K562 (cell line): ENCODE data around the gene RERE. TPM values are rescaled to one million over a fixed set of nuclear protein-coding genes. Genes with fewer than 3 reads are reported as not detected.

ENCODE experiments used
- ATAC-seq: fragments of 200-7000 bp; cut with Tn5 transposase; 3 replicates; pipeline ENCODE4 v1.9.1; 2020; ENCODE audit warnings: moderate library complexity
- BruUV-seq: library from RNA; stranded (reverse); fragments of 400-500 nt; replicated peaks from 2 replicates; lab custom pipeline; 2021; lab: Mats Ljungman, UMichigan
- CTCF ChIA-PET: fragments of 300-600 bp; formaldehyde crosslinking; extraction: SDS; loops from one replicate; lab custom pipeline; 2021; ENCODE audit warnings: low intra/inter-chr PET ratio; lab: Yijun Ruan, JAX
- POLR2A ChIA-PET: fragments of 300-600, 350-650 bp; sonication (Branson Sonifier 250); formaldehyde crosslinking; extraction: SDS; loops from one replicate; lab custom pipeline; 2021; ENCODE audit warnings: antibody characterized with exemption, inconsistent platforms; lab: Yijun Ruan, JAX
- DNase-seq, 4 experiments: peaks; one replicate each; pipeline versions ENCODE4 v3.0.0 to v3.0.0-alpha.2; 2011 to 2018; ENCODE audit warnings: low spot score in 3 of 4, mixed read lengths in 3 of 4; ENCODE audit errors: extremely low read depth in 1 of 4
- FAIRE-seq: peaks from 2 replicates; lab custom pipeline; 2011; peaks lifted over from hg19 to GRCh38; lab: Jason Lieb, UNC
- H2AFZ ChIP-seq: 2 replicates; pipeline ENCODE4 v1.6.0; 2011; ENCODE audit warnings: low read depth, low read length, control low read depth, inconsistent platforms
- H3K27ac ChIP-seq: fragments of 200-600 bp; 3 replicates; pipeline ENCODE4 v1.8.0; 2011; ENCODE audit warnings: low read depth, mild to moderate bottlenecking, control low read depth, inconsistent platforms, low read length, moderate library complexity, mixed read lengths; ENCODE audit errors: extremely low read depth
- H3K27me3 ChIP-seq, 2 experiments: fragments of 300-600 bp in 1 of 2; 2 replicates in 1 of 2; 3 replicates in 1 of 2; pipeline versions ENCODE4 v1.6.0 to v1.8.0; 2011; ENCODE audit warnings: inconsistent platforms in 2 of 2, low read length in 2 of 2, mild to moderate bottlenecking in 1 of 2, mixed read lengths in 1 of 2, moderate library complexity in 1 of 2; ENCODE audit not compliant: control insufficient read depth in 2 of 2, insufficient read depth in 2 of 2
- H3K36me3 ChIP-seq: fragments of 300-600 bp; 3 replicates; pipeline ENCODE4 v1.8.0; 2011; ENCODE audit warnings: mild to moderate bottlenecking, low read length, inconsistent platforms; ENCODE audit not compliant: control insufficient read depth, insufficient read depth
- H3K4me1 ChIP-seq, 2 experiments: fragments of 200-600 bp in 1 of 2; replicated peaks in 1 of 2; 2 replicates in 1 of 2; 3 replicates in 1 of 2; pipeline versions ENCODE4 v1.5.1 to v1.8.0; 2011; ENCODE audit warnings: inconsistent platforms in 2 of 2, low read length in 2 of 2, mild to moderate bottlenecking in 1 of 2, mixed read lengths in 1 of 2, moderate library complexity in 1 of 2; ENCODE audit not compliant: control insufficient read depth in 2 of 2, insufficient read depth in 2 of 2
- H3K4me2 ChIP-seq: 2 replicates; pipeline ENCODE4 v1.6.1; 2011; ENCODE audit warnings: low read length, control low read depth, inconsistent platforms, mixed read lengths; ENCODE audit not compliant: insufficient read depth
- H3K4me3 ChIP-seq: fragments of 200-600 bp; sonication (generic), shearing (Covaris generic); 2 replicates; pipeline ENCODE4 v1.5.1; 2016; ENCODE audit warnings: control low read depth, inconsistent platforms
- H3K79me2 ChIP-seq: fragments of 200-600 bp; 3 replicates; pipeline ENCODE4 v1.8.0; 2011; ENCODE audit warnings: low read length, inconsistent platforms; ENCODE audit not compliant: control insufficient read depth, insufficient read depth
- H3K9ac ChIP-seq, 2 experiments: 2 replicates each; pipeline versions ENCODE4 v1.6.0 to v1.6.1; 2011; ENCODE audit warnings: low read depth in 2 of 2, low read length in 2 of 2, control low read depth in 1 of 2, inconsistent platforms in 1 of 2, mild to moderate bottlenecking in 1 of 2, mixed read lengths in 1 of 2; ENCODE audit not compliant: insufficient read depth in 1 of 2
- H3K9me1 ChIP-seq: one replicate; pipeline ENCODE4 v1.6.0; 2011; ENCODE audit warnings: inconsistent platforms, mild to moderate bottlenecking, low read length, moderate library complexity; ENCODE audit not compliant: control insufficient read depth, insufficient read depth
- H3K9me3 ChIP-seq: replicated peaks from 2 replicates; pipeline ENCODE4 v1.5.1; 2011; ENCODE audit warnings: low read depth, low read length, inconsistent platforms; ENCODE audit not compliant: control insufficient read depth, insufficient read depth
- H4K20me1 ChIP-seq: replicated peaks from 2 replicates; pipeline ENCODE4 v1.6.1; 2011; ENCODE audit warnings: low read length, inconsistent platforms, mixed read lengths; ENCODE audit not compliant: control insufficient read depth, insufficient read depth
- CREB1 ChIP-seq, 2 experiments: sonication (generic) in 1 of 2; formaldehyde crosslinking in 1 of 2; IDR thresholded peaks; 2 replicates each; pipeline versions ENCODE4 v1.6.1 to v1.8.0; 2012 to 2022; ENCODE audit warnings: inconsistent platforms in 1 of 2, mild to moderate bottlenecking in 1 of 2, missing genetic modification reagents in 1 of 2, moderate library complexity in 1 of 2
- ERF ChIP-seq: fragments of 450-650 bp; formaldehyde crosslinking; IDR thresholded peaks from 2 replicates; pipeline ENCODE4 v1.4.0; 2020; ENCODE audit warnings: mild to moderate bottlenecking, mixed read lengths
- EZH2 ChIP-seq: IDR thresholded peaks from 2 replicates; pipeline ENCODE4 v1.6.1; 2012; ENCODE audit warnings: low read depth, mild to moderate bottlenecking, inconsistent platforms, low read length, borderline replicate concordance
- IRF1 ChIP-seq: sonication (generic); formaldehyde crosslinking; IDR thresholded peaks from 2 replicates; pipeline ENCODE4 v1.8.0; 2022; ENCODE audit warnings: missing genetic modification reagents, mild to moderate bottlenecking, borderline replicate concordance
- MXD1 ChIP-seq: fragments of 250-450 bp; sonication (Bioruptor Pico); IDR thresholded peaks from 2 replicates; pipeline ENCODE4 v1.8.0; 2021; ENCODE audit warnings: borderline replicate concordance, mild to moderate bottlenecking, moderate library complexity; ENCODE audit not compliant: poor library complexity, severe bottlenecking
- PHB ChIP-seq: fragments of 250-450 bp; sonication (Bioruptor Pico); IDR thresholded peaks from 2 replicates; pipeline ENCODE4 v1.5.0; 2021
- SFPQ ChIP-seq: fragments of 200-400 bp; formaldehyde crosslinking; IDR thresholded peaks from 2 replicates; pipeline ENCODE4 v1.6.1; 2017; ENCODE audit warnings: mild to moderate bottlenecking, low read depth, low read length, moderate library complexity
- ZNF274 ChIP-seq: IDR thresholded peaks from 2 replicates; pipeline ENCODE4 v1.6.1; 2011; ENCODE audit warnings: low read depth, mild to moderate bottlenecking, low read length, moderate library complexity, borderline replicate concordance
- ZNF384 ChIP-seq: IDR thresholded peaks from 2 replicates; pipeline ENCODE4 v1.6.1; 2012; ENCODE audit warnings: low read depth, low read length, improper control_type of control experiment
- ZNF561 ChIP-seq: fragments of 450-650 bp; formaldehyde crosslinking; conservative IDR thresholded peaks from 2 replicates; pipeline ENCODE4 v1.4.0; 2020; ENCODE audit warnings: mild to moderate bottlenecking, moderate library complexity
- WGBS: fragments of 100-300 bp; shearing (Covaris generic); methylation state at CpG from one replicate; pipeline ENCODE4 v1.1.6; 2016; ENCODE audit warnings: low coverage, mixed read lengths; ENCODE audit not compliant: insufficient coverage; ENCODE audit errors: missing lambda C conversion rate; 5-methylcytosine and 5-hydroxymethylcytosine counted together
- in situ Hi-C: fragments of 300-500 bp; cut with MboI; formaldehyde crosslinking; loops from 4 replicates; pipeline ENCODE4 v1.15.0; 2018; ENCODE audit warnings: inconsistent platforms, mixed read lengths
- intact Hi-C: fragments of 100-400 bp; cut with micrococcal nuclease; formaldehyde crosslinking; loops from 2 replicates; pipeline ENCODE4 v1.14.2; 2022
- polyA plus RNA-seq, 8 experiments: library from polyadenylated mRNA; depleted of rRNA in 4 of 8; stranded (reverse) in 5 of 8; unstranded in 3 of 8; fragments of >200 nt; fragmentation: Nextera tagmentation in 2 of 8; fragmentation: Illumina TruSeq in 1 of 8; extraction: Ambion mirVana in 2 of 8; extraction: Trizol in 1 of 8; gene quantifications; 2 replicates each; pipeline versions ENCODE4 v1.2.1 to v1.2.3, GENCODE V29; 2011 to 2014; ENCODE audit warnings: inconsistent platforms in 1 of 8, missing spikeins in 1 of 8
- total RNA-seq, 7 experiments: library from RNA; depleted of rRNA in 6 of 7; stranded (reverse); fragments of >200 nt in 6 of 7; fragmentation: Illumina TruSeq in 2 of 7; extraction: Trizol in 2 of 7; gene quantifications; 2 replicates each; pipeline versions ENCODE4 v1.2.1 to v1.2.3, GENCODE V29; 2011 to 2021; ENCODE audit warnings: low replicate concordance in 1 of 7

The RERE gene
- total and polyA plus RNA-seq, 9 of the 15 experiments (the other 6 are each of a cell fraction or from before 2014, with no cell fraction given): 3.0 to 51.5 (median 13.4) TPM

- H3K27ac ChIP-seq: no peak overlapping the region
- CTCF ChIA-PET: no interaction called here
- TF ChIP-seq ZNF561: no peak
- no peak for TF ChIP-seq EZH2
- TF ChIP-seq PHB (CRISPR knock-in tag): no peak
- no peak for TF ChIP-seq MXD1
- TF ChIP-seq IRF1: no peak
- TF ChIP-seq CREB1 (IDR thresholded peaks at IDR 0.05): no peak
- TF ChIP-seq CREB1 (CRISPR knock-in tag; IDR thresholded peaks at IDR 0.05): no peak
- TF ChIP-seq SFPQ: no peak
- TF ChIP-seq ZNF274: no peak
- TF ChIP-seq ZNF384: no peak
- no peak for TF ChIP-seq ERF (CRISPR knock-in tag)
Measured at GRCh38 chr1:8434101-8434500, 383.3 kb downstream of the RERE start.

More at GRCh38 chr1:8434101-8434500, 383.3 kb downstream of the RERE start:
- H3K79me2 ChIP-seq: no peaks in the 10 kb centered on the region
- in situ Hi-C loops (no loop called here), intact Hi-C loops (no loop called here)
- no peak overlapping the region for H3K4me3 ChIP-seq
- 0 out of 2 replicates have a peak, but pooled peaks cover 3% of the 10 kb centered on the region for H4K20me1 ChIP-seq
- H3K36me3 ChIP-seq: no peaks in the 10 kb centered on the region
- H2AFZ ChIP-seq: no peak overlapping the region
- H3K27me3 ChIP-seq: no peaks in the 10 kb centered on the region
- no peak for DNase-seq
- WGBS: 90% methylated on average over 4 of the region's 4 CpGs
- BruUV-seq: no TSS peak
- FAIRE-seq: no peak
- H3K4me1 ChIP-seq: peaks cover 0 to 9% of the 10 kb centered on the region in 2 experiments; a peak in 4 of 5 replicates
- H3K9me1 ChIP-seq: no peaks in the 10 kb centered on the region
- no peaks in the 10 kb centered on the region for H3K9me3 ChIP-seq
- ATAC-seq: no peak
- H3K4me2 ChIP-seq: no peak overlapping the region
- no peak overlapping the region for H3K9ac ChIP-seq
- POLR2A ChIA-PET: interaction anchor here (0.6 to 2.0 kb wide), 2 partner anchors 9 to 21 kb away, joined by 3 to 7 read pairs; no protein-coding TSS in a partner anchor
